HG02759 (cell line): ENCODE measurements around the gene MSRB2.
A peak's percentile ranks its signal among the peaks of the same experiment; 100 is the strongest.
"Not testable (repeated sequence)": the region's sequence is repeated elsewhere in the genome, so short reads cannot be mapped to it uniquely, and the experiment has no call there.

Source experiments
- ATAC-seq: cut with Tn5 transposase; IDR thresholded peaks from one replicate; pipeline ENCODE4 v1.9.1; 2021; ENCODE audit warnings: mild to moderate bottlenecking, moderate library complexity; ENCODE audit not compliant: unreplicated experiment

Gene MSRB2

DNA sequence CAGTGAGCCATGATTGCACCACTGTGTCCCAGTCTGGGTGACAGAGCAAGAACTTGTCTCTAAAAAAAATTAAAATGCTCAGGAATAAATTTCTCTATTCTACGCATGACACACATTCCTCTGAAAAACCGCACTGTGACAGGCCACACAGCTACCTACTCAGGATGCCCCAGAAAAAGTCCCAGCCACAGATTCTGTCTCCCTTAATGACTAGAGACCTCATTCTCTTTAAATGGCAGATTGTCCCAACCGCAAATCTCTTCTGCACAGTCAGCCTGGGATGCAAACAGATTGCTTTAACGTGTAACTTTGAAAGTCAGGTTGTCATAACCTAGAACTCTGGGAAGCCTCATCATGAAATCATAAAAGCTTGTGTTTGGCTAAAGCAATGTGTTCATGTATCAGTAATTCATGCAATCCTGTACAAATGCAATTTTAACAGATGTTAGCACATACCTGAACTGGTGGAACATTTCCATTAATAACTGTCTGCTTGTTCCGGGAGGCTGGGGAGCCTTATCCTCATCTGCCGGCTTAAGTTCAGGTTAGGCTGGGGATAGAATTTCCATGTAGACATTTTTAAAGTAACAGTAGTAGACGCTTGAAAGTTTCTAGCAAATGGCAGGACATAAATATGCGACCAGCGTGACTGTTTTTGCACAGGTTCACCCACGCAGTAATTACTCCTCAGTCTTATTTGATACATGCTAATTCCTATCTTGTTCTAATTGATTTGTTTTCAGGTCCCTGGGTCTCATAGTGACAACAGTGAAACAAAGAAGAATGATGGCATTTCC lies 26.2 kb upstream of the MSRB2 start:
- ATAC-seq, result peak; percentile 59

DNA sequence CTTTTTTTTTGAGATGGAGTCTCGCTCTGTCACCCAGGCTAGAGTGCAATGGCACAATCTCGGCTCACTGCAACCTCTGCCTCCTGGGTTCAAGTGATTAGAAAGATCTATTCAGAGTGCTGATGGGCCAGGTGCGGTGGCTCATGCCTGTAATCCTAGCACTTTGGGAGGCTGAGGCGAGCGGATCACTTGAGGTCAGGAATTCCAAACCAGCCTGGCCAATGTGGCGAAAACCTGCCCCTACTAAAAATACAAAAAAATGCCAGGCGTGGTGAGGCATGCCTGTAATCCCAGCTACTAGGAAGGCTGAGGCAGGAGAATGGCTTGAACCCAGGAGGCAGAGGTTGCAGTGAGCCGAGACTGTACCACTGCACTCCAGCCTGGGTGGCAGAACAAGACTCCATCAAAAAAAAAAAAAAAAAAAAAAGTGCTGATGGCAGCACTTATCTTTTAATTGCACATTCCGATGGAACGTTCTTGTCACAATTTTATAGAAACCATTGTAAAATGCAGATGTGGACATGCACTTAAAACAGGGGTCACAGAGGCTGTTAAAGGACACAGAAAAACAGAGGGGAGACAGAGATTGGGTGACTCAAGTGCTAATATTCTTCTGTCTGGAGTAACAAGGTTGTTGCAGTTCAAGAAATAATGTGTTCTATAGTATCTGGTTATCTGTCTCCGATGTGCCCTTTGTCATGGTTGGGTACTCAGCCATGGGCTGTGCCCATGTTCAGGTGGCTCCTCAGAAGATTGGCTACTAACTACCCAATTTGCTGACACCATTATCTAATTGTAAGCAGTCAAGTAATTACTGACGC lies 25.1 kb upstream of the MSRB2 start:
- ATAC-seq, result peak; percentile 22

DNA sequence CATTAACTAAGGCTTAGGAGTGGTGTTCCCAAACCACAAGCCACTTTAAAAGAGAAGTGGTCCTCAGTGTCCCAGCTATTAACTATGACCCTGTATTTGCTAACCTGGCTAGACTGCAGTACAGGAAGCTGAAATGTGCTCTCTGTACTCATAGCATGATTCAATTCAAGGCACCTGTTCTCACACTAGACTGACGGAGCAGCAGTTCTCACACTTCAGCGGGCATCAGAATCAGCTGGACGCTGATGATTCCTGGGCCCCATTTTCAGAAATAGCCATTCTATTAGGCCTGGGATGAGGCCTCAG lies 24.5 kb upstream of the MSRB2 start:
- ATAC-seq, result peak; percentile 44

DNA sequence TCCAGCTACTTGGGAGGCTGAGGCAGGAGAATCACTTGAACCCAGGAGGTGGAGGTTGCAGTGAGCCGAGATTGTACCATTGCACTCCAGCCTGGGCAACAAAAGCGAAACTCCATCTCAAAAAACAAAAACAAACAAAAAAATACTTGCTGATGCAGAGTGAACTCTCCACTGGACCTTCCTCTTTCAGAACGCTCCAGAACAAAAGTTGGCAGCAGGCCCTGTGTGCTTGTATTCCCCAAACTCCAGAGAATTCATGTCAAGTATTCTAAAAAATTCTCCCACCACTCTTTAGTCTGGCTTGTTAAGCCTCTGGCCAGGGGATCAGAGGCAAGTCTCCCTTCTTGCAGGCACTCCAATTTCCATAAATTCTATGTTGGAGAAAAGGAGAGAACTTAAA lies 22.8 kb upstream of the MSRB2 start:
- ATAC-seq, result not testable (repeated sequence)

DNA sequence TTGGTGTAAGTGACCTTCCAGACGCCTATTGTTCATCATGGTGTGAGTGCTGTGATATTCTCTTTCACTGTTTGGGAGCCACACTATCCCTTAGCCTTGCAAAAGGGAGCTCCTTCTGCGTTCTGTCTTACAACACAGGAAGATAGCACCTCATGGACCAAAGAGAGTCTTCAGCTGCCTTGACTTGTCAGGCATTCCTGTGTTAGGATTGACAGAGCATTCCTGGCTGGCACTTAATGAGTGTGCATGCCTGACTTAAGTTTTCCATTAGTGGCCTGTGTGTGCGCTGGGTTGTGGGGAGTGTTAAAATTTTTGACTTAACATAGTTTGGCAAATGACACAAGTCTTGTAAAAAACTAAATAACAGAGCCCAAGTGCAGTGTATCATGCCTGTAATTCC lies 21.9 kb upstream of the MSRB2 start:
- no peak for ATAC-seq

DNA sequence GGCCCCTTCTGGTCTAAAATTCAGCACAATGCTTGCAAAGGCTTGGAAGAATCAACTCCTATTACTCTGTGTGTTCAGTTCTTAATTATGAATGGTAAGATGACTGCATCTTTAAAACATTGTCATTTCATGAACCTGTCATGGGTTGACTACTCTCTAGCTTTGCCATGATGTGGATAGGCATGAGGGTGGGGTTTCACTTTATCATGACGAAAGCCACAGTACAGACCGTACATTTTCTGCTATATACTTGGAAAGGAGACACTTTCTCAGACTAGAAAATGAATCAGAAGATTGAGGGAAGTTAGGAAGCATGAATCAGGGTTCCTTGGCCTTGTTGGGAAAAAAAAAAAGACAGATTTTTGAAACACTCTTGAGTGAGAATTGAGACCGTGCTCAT lies 19.7 kb upstream of the MSRB2 start:
- ATAC-seq, result no peak

DNA sequence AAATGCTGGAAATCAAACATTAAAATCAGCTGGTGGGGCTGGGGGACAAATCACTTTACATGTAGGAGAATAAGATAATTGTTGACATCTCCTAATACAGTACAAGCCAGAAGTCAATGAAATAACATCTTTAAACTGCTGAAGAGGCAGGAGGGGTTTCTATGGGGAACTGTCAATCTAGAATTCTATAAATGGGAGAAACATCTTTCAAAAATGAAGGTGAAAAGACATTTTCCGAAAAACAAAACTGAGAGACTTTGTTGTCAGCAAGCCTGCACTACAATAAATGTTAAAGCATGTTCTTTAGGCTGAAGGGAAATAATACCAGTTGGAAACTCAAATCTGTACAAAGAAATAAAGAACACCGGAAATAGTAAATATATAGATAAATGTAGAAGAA lies 17.3 kb upstream of the MSRB2 start:
- no peak for ATAC-seq

DNA sequence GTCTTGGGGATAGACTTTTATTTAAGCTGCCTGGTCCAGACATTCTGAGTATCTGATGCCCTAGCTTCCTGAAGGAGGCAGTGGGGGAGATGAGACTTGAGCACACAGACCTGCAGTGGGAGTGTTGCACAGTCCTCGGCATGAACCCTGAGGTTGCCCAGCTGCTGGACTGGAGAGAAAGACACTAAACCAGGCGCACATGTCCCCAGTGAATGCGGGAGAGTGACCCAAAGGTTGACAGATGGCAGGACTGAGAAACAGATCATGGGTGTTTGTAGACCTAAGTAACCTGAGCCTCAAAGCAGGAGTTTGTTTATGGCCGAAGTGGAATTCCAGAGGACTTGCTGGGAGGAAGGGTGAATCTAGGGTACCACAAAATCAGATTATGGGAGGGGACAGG lies 15.7 kb upstream of the MSRB2 start:
- no peak for ATAC-seq

DNA sequence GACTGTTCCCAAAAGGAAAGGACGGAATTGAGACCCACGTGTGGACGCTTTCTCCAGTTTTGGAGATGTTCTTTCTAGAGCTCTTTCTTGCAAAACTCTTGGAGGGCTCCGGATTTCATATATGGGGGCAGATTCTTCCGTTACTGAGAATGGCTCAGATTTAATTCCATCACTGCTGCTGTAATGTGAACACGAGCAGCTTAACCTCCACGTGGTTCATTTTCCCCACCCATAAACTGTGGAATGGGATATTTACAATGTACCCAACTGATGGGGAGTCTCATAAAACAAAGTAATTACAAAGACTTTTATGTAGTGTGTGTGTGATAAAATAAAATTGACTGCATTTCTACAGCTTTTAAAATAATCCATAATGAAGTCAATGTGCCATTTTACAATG lies 15.1 kb upstream of the MSRB2 start:
- ATAC-seq, result no peak

DNA sequence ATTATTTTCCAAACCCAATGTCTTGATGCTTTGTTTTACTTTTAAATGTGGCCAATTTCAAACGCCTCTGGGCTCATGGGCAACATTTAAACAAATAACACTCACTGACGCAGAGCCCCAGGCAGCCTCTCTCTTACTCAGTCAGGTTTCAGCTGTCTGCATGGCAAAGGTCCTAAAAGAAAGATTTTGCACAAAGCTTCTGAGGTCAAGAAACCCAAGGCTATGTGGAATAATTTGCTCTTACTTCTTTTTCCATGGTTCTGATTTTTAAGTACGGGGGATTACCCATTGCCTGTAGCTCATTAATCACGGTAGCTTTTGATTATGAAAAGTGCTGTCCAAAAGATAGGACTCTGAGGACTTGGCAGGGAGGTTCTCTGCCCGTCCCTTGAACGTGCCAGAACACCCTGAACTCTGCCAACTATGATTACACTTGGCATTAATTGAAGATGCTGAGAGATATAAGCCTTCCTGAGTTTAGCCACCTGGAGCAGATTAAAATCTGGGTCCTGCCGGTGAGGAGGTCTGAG lies 14.1 kb upstream of the MSRB2 start:
- no peak for ATAC-seq

DNA sequence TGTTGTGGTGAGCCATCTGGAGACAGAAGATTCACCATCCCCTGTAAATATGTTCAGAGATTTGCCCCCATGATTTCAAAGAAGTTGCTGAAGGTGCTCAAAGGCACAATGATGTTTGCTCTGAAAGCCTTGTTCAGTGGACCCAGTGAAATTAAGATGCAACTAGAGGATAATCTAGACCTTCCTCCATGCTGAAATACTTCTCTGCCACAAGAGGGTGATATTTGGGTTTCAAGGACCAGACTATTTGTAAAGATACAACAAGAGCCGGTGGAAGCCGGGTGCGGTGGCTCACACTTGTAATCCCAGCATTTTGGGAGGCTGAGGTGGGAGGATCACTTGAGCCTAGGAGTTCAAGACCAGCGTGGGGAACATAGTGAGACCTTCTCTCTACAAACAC lies 13.5 kb upstream of the MSRB2 start:
- ATAC-seq, result no peak

DNA sequence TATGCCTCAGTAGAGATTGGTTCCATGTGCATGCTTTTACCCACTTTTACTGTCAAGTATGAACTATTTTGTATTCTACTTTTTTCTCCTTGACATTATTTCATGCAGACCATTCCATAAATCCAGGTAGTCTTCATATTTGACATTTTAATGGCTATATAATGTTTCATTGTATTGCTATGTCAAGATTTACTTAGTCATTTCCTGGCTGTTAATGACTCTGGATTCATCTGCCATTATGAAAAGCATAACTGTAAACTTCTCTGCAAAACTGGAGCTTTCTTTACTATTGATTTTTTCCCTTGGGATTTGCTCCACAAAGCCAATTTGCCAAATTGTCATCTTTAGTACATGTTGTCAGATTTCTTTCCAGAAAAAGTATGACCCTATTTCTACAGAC lies 6.8 kb upstream of the MSRB2 start:
- ATAC-seq, result no peak

DNA sequence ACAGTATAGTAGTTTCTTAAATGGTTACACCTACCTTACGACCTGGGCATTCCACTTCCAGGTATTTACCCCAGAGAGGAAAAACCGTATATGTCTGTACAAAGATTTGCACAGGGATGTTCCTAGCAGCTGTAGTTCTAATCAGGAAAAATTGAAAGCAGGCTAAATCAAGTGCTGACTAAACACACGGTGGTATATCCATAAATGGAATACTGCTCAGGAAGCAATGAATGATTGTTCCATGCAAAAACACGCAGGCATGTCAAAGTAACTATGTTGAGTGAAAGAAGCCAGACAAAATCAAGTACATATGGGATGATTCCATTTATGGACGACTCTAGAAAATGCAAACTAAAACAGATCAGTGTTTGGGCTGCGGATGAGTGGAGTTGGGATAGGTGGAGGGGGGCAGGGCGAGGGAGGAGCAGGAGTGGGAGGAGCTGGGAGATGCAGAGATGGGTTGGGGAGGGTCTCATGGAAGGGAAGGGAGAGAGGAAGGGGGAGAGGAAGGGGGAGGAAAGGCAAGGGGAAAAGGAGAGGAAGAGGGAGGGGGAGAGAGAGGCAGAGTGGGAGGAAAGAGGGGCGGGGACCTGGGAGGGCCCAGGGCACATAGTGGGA lies 484 bp upstream of the MSRB2 start:
- no peak for ATAC-seq

DNA sequence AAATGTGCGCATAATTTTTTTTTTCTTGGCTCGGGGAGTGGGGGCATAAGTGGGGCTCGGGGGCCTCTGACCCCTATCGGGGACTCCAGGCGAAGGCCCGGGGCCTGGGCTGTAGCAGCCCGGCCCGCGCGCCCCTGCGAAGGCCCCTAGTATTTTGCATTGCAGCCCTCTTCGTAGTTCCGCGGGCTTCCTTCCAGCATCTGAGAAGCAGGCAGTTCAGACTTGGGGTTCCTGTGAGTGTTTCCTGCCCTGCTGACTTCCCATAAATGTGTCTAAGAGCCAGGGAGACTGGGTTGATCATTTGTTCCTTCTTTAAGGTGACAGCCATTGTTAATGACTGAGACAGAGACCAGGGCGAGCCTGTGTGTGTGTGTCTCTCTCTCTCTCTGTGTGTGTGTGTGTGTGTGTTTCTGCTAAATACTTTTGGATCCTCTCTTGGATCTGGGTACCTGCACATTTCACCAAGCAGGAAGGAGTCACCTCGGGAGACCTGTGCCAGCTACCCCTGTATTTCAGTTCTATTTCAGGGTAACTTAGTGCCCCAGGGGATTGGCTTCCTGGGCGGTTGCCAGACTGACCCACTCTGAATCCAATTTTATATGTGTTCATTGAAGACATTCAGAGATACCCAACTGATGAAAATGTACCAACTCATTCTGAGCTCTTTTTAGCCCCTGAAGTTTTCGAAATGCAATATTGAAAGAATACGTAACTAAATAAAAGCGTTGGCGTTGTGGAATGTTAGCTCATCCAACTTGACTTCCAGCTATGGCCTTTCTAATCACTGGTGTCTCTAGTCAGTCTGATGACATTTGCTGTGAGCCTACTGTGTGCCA lies 805 bp downstream of the MSRB2 start:
- ATAC-seq, result peak; percentile 60

DNA sequence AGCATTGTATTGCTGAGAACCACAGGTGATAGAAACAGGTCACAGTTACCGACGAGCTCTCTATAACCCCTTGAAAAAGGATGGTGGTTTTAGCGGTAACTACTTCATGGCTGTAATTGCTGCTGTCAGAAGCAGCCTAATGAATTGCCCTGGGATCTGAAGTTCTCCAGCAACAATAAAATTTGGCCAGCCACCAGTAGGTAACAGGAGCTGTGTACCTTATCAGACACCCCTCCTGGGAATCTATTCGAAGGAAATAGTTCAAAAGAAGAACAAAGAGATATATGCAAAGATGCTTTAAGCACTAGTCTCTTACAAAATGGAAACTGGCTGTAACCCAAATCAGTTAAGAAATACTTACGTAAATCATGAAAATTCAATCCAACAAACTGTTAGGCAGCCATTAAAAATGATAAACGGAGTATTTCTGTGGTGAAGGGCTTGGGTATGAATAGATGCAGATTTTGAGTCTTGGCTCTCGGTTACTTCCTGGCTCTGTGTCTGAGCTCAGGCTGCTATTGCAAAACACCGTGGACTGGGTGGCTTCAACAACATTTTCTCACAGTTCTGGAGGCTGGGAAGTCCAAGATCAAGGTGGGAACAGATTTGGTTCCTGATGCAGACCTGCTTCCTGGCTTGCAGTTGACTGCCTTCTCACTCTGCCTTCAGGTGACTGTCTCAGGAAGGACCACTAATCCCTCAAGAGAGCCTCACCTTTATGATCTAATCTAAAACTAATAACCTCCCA lies 1.6 kb downstream of the MSRB2 start:
- no peak for ATAC-seq

DNA sequence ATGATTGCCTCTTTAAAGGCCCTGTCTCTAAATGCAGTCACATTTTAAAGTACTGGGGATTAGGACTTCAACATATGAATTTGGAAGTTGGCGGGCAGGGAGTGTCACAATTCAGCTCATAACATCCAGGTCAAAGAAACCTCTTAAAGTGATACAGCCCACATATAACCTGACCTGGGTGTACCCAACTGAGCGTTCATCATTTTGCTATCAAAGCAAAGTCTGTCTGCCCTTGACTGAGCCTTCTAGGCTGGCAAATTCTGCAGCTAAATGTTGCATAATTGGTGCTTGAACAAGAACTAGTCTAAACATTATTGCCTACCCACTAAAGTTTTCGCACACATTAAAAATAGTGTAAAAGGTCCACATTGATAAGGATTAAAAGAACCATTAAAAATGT lies 3.7 kb downstream of the MSRB2 start:
- no peak for ATAC-seq

DNA sequence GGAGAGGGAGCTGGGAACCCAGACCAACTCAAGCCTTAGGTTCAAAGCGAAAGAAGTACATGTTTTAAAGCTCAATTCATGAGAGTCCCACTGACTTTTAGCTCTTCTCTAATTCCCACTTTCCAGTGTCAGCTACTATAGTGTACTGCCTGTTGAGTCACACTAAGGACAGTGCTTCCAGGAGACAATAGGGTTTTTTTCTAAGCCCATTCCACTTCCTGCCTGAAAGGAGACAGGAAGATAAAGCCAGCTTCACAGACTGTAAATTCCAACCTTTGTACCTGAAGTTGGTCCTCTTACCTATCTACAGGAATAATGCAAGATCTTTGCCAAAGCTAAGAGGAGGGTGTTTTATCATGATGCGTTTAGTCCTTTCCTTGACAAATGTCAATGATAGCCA lies 4.4 kb downstream of the MSRB2 start:
- no peak for ATAC-seq

DNA sequence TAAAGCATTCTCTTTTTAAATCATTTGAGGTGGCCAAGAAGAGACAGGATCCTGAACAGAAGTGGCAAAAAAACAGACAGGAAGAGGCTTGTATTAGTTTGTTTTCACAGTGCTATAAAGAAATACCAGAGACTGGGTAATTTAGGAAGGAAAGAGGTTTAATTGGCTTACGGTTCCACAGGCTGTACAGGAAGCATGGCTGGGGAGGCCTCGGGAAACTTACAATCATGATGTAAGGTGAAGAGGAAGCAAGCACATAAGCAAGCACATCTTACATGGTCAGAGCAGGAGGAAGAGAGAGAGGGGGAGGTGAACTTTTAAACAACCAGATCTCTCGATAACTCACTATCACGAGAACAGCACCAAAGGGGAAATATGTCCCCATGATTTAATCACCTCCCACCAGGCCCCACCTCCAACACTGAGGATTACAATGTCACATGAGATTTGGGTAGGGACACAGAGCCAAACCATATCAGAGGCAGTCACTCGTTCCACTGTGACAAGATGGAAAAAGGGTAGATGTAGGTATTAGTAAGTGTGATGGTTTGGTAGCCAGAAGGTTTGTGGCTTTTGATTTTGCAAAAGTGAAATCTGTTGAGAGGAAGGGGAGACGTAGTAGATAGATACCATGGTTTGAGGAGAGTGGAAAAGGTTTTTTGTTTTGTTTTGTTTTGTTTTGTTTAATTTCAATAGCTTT lies 5.1 kb downstream of the MSRB2 start:
- ATAC-seq, result no peak

DNA sequence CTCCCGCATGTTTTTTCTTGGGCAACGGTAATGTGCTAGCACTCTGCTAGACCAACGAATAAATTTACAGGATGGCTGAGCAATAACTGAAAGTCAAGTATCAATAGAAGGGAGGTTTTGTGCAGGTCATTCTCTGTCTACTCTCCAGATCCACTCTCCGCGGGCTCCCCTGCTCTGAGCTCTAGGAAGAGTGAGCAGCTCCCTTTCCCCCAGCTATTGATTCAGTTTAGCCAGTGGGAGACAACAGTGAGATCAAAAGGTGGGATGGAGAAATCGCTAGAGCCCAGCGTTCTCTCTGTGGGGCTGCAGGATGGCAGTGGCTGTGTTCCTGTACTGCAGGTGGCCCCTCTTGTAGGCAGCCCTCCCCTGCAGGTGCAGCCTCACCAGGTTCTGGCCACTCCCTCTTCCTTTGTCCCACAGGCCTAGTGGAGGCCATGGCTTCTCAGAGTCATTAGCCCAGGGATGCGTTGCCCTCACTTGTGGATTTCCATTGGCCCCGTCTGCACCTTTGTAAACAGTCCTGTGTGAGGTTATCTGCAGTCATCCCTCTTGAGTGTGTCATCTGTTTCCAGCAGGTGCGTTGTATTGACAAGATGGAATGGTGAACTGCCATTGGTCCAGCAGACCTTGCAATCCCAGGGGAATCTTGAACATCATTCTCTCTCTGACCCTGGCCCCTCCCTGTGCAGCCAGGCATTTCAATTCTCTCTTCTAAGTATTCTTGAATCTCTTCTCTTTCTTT lies 11.1 kb downstream of the MSRB2 start:
- ATAC-seq, result no peak
